Measurements from ENCODE around the gene S100A11. TPM values are rescaled to one million over a fixed set of nuclear protein-coding genes. Genes with fewer than 3 reads are reported as not detected.
A peak's percentile ranks its signal among the peaks of the same experiment; 100 is the strongest.

S100A11 gene
- total RNA-seq, 3 donors from 2014 or later (not counting 1 experiment from before 2014, with no cell fraction given): 70.5 to 114 (median 88.9) TPM

GRCh38 chr1:151988405-151988923, 48.3 kb downstream of the S100A11 start:
- Mint-ChIP-seq H3K27ac (peak overlapping the region; percentile 18 to 96), H3K9me3 (no peaks in the 10 kb centered on the region), H3K4me3 (no peak overlapping the region), H3K27me3 (ENCODE audit: low read depth in 2 of 2) (no peaks in the 10 kb centered on the region), H3K36me3 (no peaks in the 10 kb centered on the region), H3K4me1 (peaks cover 60 to 78% of the 10 kb centered on the region in 2 donors)
- intact Hi-C loops (cut with micrococcal nuclease): no loop called here
- DNase-seq: no peak
- WGBS (ENCODE audit: insufficient coverage): 92% methylated on average over 2 of the region's 2 CpGs
- Histone ChIP-seq H3K4me1 (ENCODE audit: control insufficient read depth, insufficient read depth, low read length) (peaks cover 44% of the 10 kb centered on the region), H3K27ac (ENCODE audit: low read length) (no peak overlapping the region), H3K9me3 (ENCODE audit: control insufficient read depth, insufficient read depth, low read length) (no peaks in the 10 kb centered on the region), H3K36me3 (ENCODE audit: control insufficient read depth, insufficient read depth, low read length) (peaks cover 26% of the 10 kb centered on the region), H3K27me3 (ENCODE audit: control insufficient read depth, insufficient read depth, low read length) (no peaks in the 10 kb centered on the region), H3K4me3 (ENCODE audit: low read length) (no peak overlapping the region)
- ATAC-seq: no peak
- no peak for TF ChIP-seq CTCF (IDR thresholded peaks at IDR 0.05)

DNA sequence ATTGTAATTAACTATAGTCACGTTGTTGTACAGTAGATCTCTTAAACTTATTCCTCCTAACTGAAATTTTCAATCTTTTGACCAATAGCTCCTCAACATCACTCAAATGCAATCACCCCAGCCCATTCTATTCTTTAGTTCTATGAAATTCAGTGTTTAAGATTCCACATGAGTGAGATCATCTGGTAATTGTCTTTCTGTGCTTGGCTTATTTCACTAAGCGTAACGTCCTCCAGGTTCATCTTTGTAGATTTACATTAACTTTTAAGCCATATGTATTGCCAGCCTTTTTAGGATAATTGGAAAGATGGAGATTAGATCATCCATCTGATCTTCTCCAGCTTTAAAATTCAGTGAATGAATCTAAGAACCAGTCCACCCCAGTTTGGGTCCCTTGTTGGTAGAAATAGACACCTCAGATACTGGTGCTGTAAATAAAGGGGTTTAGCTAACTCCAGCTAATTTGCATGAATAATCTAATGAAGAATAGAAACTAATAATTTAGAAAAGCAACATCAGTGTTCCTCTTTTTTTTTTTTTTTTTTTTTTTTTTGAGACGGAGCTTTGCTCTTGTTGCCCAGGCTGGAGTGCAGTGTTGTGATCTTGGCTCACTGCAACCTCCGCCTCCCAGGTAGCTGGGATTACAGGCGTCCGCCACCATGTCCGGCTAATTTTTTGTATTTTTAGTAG, 50.2 kb downstream of the S100A11 start:
- Mint-ChIP-seq H3K4me1 (peaks cover 56 to 67% of the 10 kb centered on the region in 2 donors), H3K9me3 (no peaks in the 10 kb centered on the region), H3K4me3 (no peak overlapping the region), H3K36me3 (peaks cover 14% of the 10 kb centered on the region), H3K27ac (no peak overlapping the region), H3K27me3 (ENCODE audit: low read depth in 2 of 2) (no peaks in the 10 kb centered on the region)
- DNase-seq (no peak), ATAC-seq (no peak)
- no peak for TF ChIP-seq CTCF (IDR thresholded peaks at IDR 0.05)
- H3K4me1 ChIP-seq (ENCODE audit: control insufficient read depth, insufficient read depth, low read length): peaks cover 28% of the 10 kb centered on the region
- H3K4me3 ChIP-seq (ENCODE audit: low read length): no peak overlapping the region
- intact Hi-C loops (cut with micrococcal nuclease): no loop called here
- H3K9me3 ChIP-seq (ENCODE audit: control insufficient read depth, insufficient read depth, low read length): no peaks in the 10 kb centered on the region
- WGBS (ENCODE audit: insufficient coverage): 94% methylated on average over 6 of the region's 8 CpGs
- no peak overlapping the region for H3K27ac ChIP-seq (ENCODE audit: low read length)
- H3K36me3 ChIP-seq (ENCODE audit: control insufficient read depth, insufficient read depth, low read length): peaks cover 40% of the 10 kb centered on the region
- no peaks in the 10 kb centered on the region for H3K27me3 ChIP-seq (ENCODE audit: control insufficient read depth, insufficient read depth, low read length)

DNA sequence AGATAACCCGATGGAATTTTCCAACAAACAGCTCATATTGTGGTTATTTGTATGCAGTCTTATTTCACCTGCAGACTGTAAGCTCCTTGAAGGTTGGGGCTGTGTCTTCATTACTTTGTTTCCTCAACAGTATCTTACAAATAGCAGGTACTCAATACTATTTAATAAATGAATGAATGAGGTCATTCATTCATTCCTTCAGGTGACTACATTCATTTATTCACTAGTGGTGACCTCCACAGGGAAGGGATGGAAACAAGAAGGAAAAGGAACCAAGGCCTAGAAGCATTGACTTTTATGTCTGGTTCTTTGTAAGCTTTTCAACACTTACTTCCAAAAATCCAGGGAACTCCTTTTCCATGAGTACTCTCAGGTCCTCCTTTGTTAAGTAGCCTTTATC, 51.0 kb downstream of the S100A11 start:
- peaks cover 17% of the 10 kb centered on the region for H3K36me3 Mint-ChIP-seq
- intact Hi-C loops (cut with micrococcal nuclease): no loop called here
- no peak overlapping the region for H3K4me3 Mint-ChIP-seq
- peaks cover 48 to 60% of the 10 kb centered on the region in 2 donors for H3K4me1 Mint-ChIP-seq
- TF ChIP-seq CTCF (IDR thresholded peaks at IDR 0.05): no peak
- no peak overlapping the region for H3K4me3 ChIP-seq (ENCODE audit: low read length)
- no CpG with 5 or more reads among the region's 1 CpG for WGBS (ENCODE audit: insufficient coverage)
- ATAC-seq (no peak), DNase-seq (no peak)
- H3K9me3 Mint-ChIP-seq: no peaks in the 10 kb centered on the region
- no peak overlapping the region for H3K27ac Mint-ChIP-seq
- H3K36me3 ChIP-seq (ENCODE audit: control insufficient read depth, insufficient read depth, low read length): peaks cover 48% of the 10 kb centered on the region
- H3K4me1 ChIP-seq (ENCODE audit: control insufficient read depth, insufficient read depth, low read length): peaks cover 27% of the 10 kb centered on the region
- H3K9me3 ChIP-seq (ENCODE audit: control insufficient read depth, insufficient read depth, low read length): no peaks in the 10 kb centered on the region
- H3K27me3 ChIP-seq (ENCODE audit: control insufficient read depth, insufficient read depth, low read length): no peaks in the 10 kb centered on the region
- no peaks in the 10 kb centered on the region for H3K27me3 Mint-ChIP-seq (ENCODE audit: low read depth in 2 of 2)
- no peak overlapping the region for H3K27ac ChIP-seq (ENCODE audit: low read length)
